ENCODE measurements around the gene CTBP2. TPM values are rescaled to one million over a fixed set of nuclear protein-coding genes. Genes with fewer than 3 reads are reported as not detected.

Gene CTBP2
- total and polyA plus RNA-seq, 2 donors from 2014 or later = 33.1 to 111 TPM

DNA sequence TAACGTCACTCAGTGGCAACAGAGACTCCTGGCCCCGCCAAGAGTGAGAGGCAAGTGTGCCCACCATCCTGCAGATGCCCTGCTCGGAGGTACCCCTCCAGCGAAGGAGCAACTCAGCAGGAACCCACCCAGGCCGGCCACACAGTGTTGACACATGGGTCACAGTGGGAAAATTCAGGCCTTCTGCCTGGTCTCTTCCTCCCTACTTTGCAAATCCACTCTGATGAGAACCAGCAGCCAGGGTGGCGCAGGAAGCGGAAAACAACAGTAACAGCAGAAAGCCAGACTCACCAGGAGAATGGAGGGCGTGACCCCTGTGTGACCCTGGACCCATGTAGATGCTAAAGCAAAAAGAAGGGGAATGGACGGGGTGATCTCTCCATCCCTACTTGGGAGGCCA, 53.8 kb downstream of the CTBP2 start:
- FAIRE-seq (no peak), DNase-seq (no peak)
- Histone ChIP-seq H3K4me3 (ENCODE audit: low read length in 3 of 3) (no peak overlapping the region), H3K27me3 (ENCODE audit: control insufficient read depth, insufficient read depth, low read length) (no peaks in the 10 kb centered on the region), H3K4me1 (ENCODE audit: control insufficient read depth in 2 of 3, insufficient read depth in 2 of 3, low read depth in 1 of 3, low read length in 3 of 3) (peaks cover 0 to 18% (median 15%) of the 10 kb centered on the region in 3 donors), H3K36me3 (ENCODE audit: control insufficient read depth in 2 of 3, insufficient read depth in 3 of 3, low read length in 3 of 3) (peaks cover 6 to 19% (median 12%) of the 10 kb centered on the region in 3 donors), H3K27ac (ENCODE audit: low read depth in 2 of 2, low read length in 2 of 2) (no peak overlapping the region), H3K9ac (ENCODE audit: low read length in 3 of 3) (no peak overlapping the region), H3K9me3 (ENCODE audit: control insufficient read depth in 2 of 3, insufficient read depth in 1 of 3, low read length in 3 of 3) (no peaks in the 10 kb centered on the region)
- intact Hi-C loops (cut with DNase I) = no loop called here
- TF ChIP-seq, protein P1, sequence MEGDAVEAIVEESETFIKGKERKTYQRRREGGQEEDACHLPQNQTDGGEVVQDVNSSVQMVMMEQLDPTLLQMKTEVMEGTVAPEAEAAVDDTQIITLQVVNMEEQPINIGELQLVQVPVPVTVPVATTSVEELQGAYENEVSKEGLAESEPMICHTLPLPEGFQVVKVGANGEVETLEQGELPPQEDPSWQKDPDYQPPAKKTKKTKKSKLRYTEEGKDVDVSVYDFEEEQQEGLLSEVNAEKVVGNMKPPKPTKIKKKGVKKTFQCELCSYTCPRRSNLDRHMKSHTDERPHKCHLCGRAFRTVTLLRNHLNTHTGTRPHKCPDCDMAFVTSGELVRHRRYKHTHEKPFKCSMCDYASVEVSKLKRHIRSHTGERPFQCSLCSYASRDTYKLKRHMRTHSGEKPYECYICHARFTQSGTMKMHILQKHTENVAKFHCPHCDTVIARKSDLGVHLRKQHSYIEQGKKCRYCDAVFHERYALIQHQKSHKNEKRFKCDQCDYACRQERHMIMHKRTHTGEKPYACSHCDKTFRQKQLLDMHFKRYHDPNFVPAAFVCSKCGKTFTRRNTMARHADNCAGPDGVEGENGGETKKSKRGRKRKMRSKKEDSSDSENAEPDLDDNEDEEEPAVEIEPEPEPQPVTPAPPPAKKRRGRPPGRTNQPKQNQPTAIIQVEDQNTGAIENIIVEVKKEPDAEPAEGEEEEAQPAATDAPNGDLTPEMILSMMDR (IDR thresholded peaks at IDR 0.05; ENCODE audit: borderline replicate concordance, extremely low read depth, insufficient read depth) = no peak

DNA sequence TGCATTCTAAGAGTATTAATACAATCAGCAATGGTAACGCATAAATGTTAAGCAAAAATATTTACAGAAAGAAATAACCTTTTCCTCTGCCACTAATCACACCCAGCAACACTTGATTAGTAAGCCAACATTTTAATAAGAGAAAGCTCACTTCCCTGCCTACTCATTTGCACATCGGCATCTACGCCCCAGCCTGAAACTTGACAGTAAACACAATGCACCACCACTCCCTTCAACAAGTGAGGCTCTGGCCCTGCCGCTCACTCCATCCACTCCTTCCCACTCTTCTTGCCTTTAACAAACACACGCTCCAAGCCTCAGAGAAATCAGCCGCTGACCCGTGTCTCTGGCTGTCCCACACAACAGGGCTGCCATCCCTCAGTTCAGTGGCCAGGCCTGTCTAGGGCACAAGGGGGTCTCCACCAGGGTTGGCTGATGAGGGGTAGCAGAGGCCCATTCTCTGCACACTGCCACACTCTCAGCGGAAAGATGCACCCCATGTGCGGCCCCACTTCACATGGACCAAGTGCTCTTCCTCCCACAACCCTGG, 54.6 kb downstream of the CTBP2 start:
- Histone ChIP-seq H3K27ac (ENCODE audit: low read depth in 2 of 2, low read length in 2 of 2) (no peak overlapping the region), H3K27me3 (ENCODE audit: control insufficient read depth, insufficient read depth, low read length) (no peaks in the 10 kb centered on the region), H3K4me1 (ENCODE audit: control insufficient read depth in 2 of 3, insufficient read depth in 2 of 3, low read depth in 1 of 3, low read length in 3 of 3) (peaks cover 0 to 24% (median 21%) of the 10 kb centered on the region in 3 donors), H3K36me3 (ENCODE audit: control insufficient read depth in 2 of 3, insufficient read depth in 3 of 3, low read length in 3 of 3) (peaks cover 6 to 21% (median 12%) of the 10 kb centered on the region in 3 donors), H3K9me3 (ENCODE audit: control insufficient read depth in 2 of 3, insufficient read depth in 1 of 3, low read length in 3 of 3) (no peaks in the 10 kb centered on the region), H3K9ac (ENCODE audit: low read length in 3 of 3) (no peak overlapping the region), H3K4me3 (ENCODE audit: low read length in 3 of 3) (no peak overlapping the region)
- intact Hi-C loops (cut with DNase I) = no loop called here
- TF ChIP-seq, protein P1 (IDR thresholded peaks at IDR 0.05; ENCODE audit: borderline replicate concordance, extremely low read depth, insufficient read depth) = no peak
- DNase-seq (no peak), FAIRE-seq (no peak)

DNA sequence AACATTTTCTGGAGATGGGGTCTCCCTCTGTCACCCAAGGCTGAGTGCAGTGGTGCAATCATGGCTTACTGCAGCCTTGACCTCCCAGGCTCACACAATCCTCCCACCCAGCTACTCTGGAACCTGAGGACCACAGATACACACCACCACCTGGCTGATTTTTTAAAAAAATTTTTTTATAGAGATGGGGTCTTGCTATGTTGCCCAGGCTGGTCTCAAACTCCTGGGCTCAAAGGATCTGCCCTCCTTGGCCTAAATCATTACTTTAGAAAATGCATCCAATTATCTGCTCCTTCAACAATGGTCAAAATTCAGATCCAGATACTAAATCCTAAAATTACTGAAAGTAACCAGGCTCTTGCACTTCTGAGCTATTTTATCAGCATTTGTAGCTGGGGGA, 55.2 kb downstream of the CTBP2 start:
- no peaks in the 10 kb centered on the region for H3K9me3 ChIP-seq (ENCODE audit: control insufficient read depth in 2 of 3, insufficient read depth in 1 of 3, low read length in 3 of 3)
- H3K4me3 ChIP-seq (ENCODE audit: low read length in 3 of 3) = no peak overlapping the region
- FAIRE-seq = no peak
- H3K9ac ChIP-seq (ENCODE audit: low read length in 3 of 3) = no peak overlapping the region
- DNase-seq = no peak
- H3K4me1 ChIP-seq (ENCODE audit: control insufficient read depth in 2 of 3, insufficient read depth in 2 of 3, low read depth in 1 of 3, low read length in 3 of 3) = peaks cover 0 to 25% (median 25%) of the 10 kb centered on the region in 3 donors
- no peaks in the 10 kb centered on the region for H3K27me3 ChIP-seq (ENCODE audit: control insufficient read depth, insufficient read depth, low read length)
- H3K27ac ChIP-seq (ENCODE audit: low read depth in 2 of 2, low read length in 2 of 2) = no peak overlapping the region
- H3K36me3 ChIP-seq (ENCODE audit: control insufficient read depth in 2 of 3, insufficient read depth in 3 of 3, low read length in 3 of 3) = peaks cover 6 to 21% (median 12%) of the 10 kb centered on the region in 3 donors
- intact Hi-C loops (cut with DNase I) = no loop called here
- TF ChIP-seq, protein P1 (IDR thresholded peaks at IDR 0.05; ENCODE audit: borderline replicate concordance, extremely low read depth, insufficient read depth) = no peak

DNA sequence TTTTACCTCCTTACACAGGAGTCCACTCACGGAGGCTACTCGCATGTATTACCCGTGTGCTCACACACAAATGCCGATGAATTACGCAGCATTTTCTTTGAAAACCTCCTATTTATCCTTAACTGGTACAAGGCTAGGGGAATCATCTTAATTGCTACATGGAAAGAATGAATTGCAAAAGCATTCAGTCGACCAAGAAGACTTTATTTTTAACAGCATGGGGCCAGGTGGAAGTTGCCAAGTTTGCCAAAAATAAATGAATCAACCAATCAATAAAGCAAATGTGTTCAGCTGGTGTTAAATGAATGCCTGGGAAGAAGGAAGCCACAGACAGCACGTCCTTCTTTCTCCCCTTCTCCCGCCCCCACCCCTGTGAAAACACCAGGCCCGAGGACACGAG, 55.8 kb downstream of the CTBP2 start:
- Histone ChIP-seq H3K36me3 (ENCODE audit: control insufficient read depth in 2 of 3, insufficient read depth in 3 of 3, low read length in 3 of 3) (peaks cover 6 to 19% (median 12%) of the 10 kb centered on the region in 3 donors), H3K4me1 (ENCODE audit: control insufficient read depth in 2 of 3, insufficient read depth in 2 of 3, low read depth in 1 of 3, low read length in 3 of 3) (peaks cover 0 to 25% (median 25%) of the 10 kb centered on the region in 3 donors), H3K27ac (ENCODE audit: low read depth in 2 of 2, low read length in 2 of 2) (no peak overlapping the region), H3K4me3 (ENCODE audit: low read length in 3 of 3) (no peak overlapping the region), H3K9ac (ENCODE audit: low read length in 3 of 3) (no peak overlapping the region), H3K9me3 (ENCODE audit: control insufficient read depth in 2 of 3, insufficient read depth in 1 of 3, low read length in 3 of 3) (no peaks in the 10 kb centered on the region), H3K27me3 (ENCODE audit: control insufficient read depth, insufficient read depth, low read length) (no peaks in the 10 kb centered on the region)
- DNase-seq (no peak), FAIRE-seq (no peak)
- TF ChIP-seq, protein P1 (IDR thresholded peaks at IDR 0.05; ENCODE audit: borderline replicate concordance, extremely low read depth, insufficient read depth) = no peak
- intact Hi-C loops (cut with DNase I) = no loop called here

All from kidney (tissue), 14 donors.